GM18505 (cell line): ENCODE data around the gene SNTG2.
A peak's percentile ranks its signal among the peaks of the same experiment; 100 is the strongest.
"Not testable (repeated sequence)": the region's sequence is repeated elsewhere in the genome, so short reads cannot be mapped to it uniquely, and the experiment has no call there.

Experiments used
- ATAC-seq: cut with Tn5 transposase; IDR thresholded peaks from one replicate; pipeline ENCODE4 v1.9.1; 2021; ENCODE audit not compliant: unreplicated experiment
- POLR2A ChIP-seq: IDR thresholded peaks from 4 replicates; pipeline ENCODE4 v1.6.1; 2011; ENCODE audit warnings: borderline replicate concordance; ENCODE audit not compliant: insufficient read depth, insufficient read length; ENCODE audit errors: extremely low read depth

Gene SNTG2

DNA sequence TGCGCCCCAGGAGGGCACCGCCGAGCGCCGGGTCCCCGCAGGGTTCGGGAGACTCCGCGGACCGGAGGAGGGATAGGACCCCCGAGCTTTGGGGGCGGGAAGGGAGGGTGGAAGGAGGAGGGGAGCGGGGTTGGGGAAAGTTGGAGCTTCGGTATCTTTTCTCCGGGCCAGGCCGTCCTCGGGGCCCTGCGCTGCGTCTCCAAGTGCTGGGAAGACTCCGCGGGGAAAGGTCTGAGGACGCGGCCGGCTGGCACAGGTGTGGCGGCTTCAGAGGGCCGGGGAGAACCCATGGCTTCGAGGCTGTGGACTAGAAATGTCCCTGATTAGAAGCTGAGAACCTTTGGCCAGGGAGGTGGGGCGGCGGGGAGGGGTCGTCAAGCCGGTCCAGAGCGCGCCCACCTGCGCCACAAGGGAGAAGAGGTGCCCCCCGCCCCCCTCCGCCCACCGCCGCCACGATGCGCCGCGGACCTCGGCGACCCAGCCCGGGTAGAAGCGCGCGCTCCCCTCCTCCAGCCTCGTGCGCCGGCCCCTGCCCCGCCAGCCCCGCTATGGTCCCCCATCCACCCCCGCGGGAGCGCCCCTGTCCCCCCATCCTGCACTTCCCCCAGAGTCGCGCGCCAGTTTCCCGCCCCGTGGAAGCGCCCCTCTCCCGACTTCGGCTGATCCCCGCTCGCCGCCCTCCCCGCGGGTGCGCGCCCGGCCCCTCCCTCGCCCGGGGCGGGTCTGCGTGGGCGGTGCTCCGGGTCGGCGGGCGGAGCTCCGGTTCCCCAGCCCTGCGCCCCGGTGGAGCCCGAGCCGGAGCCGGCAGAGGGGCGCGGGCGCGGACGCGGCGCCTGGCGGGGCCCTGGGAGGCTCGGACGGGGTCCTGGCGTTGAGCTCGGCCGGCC, at the start of gene SNTG2:
Gene SNTG2, plus strand, starts transcription at position 770 of the 887 bp plus-strand sequence. CDS start 148 bp downstream, outside the sequence.
- TF ChIP-seq POLR2A = no peak
- ATAC-seq = peak; percentile 54

DNA sequence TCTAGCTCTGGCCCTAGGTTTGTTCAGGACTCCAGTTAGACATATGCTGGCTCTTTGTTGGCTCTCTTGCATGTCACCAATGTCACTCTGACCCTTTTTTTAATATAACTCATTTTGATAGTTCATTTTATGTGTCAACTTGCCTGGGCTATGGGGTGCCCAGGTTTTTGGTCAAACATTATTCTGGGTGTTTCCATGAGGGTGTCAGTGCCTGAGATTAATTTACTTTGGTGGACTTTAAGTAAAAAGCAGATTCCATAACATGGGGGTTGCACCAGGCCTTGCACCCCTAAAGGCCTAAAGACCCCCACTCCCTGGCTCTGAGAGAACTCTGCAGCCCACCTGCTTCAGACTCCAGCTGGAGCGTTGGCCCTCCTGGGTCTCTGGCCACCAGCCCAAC, 48.1 kb upstream of the SNTG2 start:
- ATAC-seq = no peak
- no peak for TF ChIP-seq POLR2A

DNA sequence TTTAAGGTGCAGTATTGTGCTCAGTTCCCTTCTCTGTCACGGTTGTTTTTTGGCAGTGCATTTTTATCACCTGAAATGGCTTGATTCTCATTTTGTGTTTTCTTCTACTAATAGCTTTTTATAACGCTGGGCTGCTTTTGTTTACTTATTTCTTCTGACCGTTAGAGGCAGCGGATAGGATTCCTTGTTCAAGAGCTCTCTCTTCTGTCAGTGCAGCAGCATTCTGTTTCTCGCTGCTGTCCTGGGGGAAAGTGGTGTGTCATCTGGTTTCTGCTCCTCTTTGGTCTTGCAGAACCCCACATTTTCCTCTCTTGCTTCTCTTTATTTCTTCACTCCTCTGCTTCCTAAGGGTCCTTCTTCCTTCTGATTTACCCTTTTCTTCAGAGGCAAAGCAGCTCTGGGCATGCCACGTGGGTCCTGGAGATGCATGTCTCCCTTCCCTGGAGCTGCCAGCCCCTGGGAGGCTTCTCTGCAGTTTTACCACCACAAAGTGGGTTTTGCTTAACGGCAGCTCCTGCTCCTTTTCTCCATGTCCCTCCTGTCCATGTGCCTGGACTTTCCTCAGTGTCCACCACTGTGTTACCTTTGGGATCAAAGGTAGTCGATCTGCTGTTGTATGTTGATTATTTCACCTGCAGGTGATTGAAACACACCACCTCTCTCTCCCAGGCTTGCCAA, 47.3 kb upstream of the SNTG2 start:
- TF ChIP-seq POLR2A = no peak
- no peak for ATAC-seq

DNA sequence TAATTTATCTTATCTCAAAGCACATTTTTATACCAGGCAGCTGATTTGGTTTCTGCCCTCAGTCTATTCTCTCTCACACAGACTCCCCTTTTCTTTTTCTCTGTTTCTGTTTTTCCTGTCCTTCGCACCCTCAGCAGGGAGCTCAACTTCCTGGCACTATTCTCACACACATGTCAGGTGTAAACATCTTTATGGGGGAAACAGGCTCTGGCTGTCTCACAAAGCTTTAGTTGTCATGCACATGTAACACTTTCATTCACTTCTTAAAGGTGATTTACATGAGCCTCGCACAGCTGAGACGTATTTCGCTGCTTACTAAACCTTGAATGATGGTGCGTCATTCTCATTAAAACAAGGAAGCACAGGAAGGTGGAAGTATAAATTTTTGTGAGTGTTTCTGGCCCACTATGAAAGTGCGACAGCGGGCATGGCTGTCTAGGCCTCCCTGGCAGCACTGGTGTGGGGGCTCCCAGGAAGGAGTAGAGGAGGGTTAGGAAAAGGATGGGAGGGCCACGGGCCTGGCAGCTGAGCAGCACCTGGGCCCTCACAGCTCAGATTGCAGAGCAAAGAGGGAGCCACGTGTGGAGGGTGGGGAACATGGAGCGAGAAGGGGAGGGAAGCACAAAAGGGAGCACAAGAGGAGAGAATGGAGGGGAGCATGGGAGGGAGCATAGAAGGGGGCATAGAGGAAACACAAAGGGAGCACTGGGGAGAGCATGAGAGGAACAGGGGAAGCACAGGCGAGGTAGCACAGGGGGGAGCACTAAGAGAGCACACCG, 46.2 kb upstream of the SNTG2 start:
- no peak for TF ChIP-seq POLR2A
- ATAC-seq = no peak

DNA sequence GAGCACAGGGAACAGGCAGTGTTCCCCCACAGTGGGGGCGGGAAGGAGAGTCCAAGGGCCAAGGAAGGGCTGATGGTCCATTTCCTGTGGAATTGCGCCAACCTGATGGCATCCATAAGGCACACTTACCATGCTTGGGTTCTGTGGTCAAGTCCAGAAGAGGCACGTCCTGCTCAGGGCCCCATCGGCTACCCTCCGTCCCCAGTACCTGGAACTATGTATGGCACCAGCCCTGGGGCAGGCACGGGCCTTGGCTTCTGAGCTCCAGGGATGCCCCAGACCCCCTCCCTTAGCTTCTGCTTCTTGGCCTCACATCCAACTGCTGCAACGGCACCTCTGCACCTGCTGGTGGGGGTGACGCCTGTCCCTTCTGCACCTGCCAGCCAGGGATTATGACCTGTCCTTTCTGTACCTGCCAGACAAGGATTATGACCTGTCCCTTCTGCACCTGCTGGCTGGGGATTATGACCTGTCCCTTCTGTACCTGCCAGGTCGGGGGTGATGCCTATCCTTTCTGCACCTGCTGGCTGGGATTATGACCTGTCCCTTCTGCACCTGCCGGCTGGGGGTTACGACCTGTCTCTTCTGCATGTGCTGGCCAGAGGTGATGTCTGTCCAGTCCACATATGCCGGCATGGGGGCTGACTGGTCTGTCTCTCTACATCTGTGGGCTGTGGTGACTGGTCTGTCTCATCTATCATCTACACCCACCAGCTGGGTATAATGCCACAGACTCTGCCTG, 45.4 kb upstream of the SNTG2 start:
- ATAC-seq = no peak
- no peak for TF ChIP-seq POLR2A

DNA sequence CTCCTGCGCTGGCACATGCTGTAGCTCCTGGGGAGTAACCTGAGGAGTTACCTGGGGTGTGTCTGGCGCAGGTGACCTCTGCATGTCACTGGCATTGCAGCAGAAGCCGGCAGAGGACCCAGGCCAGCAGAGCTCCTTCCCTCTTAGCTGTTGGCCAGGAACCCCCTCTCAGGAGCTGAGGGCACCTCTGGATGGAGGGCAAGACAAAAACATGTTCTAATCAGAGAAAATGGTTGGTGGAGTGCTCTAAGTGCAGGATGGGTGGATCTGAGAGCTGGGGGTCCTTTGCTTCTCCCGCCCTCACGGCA, 44.9 kb upstream of the SNTG2 start:
- ATAC-seq = no peak
- TF ChIP-seq POLR2A = no peak

DNA sequence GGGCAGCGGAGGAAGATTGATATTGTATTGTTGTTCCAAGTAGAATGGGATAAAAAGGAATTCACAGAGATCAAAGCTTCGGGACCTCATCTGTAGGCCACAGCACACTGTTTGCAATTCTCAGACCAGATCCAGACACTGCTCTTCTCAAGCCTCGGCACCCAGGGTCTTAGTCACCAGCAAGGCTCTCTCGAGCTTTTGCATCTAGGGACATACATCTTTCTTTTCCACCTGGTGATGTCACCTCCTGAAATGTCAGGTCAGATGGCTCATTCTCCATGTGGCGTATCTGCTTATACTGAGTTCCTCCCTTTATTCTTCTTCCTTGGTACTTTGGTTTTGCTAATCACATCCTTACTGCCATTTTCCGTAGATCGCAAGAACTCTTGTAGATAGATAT, 42.9 kb upstream of the SNTG2 start:
- TF ChIP-seq POLR2A = no peak
- ATAC-seq = no peak

DNA sequence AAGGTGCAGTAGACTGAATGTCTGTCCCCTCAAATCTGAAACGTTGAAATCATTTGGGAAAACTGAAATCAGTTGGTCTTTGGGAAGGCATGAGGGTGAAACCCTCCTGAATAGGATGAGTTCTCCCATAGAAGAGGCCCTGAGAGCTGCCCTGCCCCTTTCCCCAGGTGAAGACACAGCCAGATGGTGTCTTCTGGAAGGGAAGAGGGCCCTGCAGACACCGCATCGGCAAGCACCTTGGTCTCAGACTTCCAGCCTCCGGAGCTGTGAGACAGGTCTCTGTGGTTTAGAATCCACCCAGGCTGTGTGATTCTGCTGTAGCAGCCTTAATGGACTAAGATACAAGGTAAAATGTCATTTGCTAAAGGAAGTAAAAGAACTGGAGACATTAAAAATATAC, 42.1 kb upstream of the SNTG2 start:
- TF ChIP-seq POLR2A = no peak
- no peak for ATAC-seq

DNA sequence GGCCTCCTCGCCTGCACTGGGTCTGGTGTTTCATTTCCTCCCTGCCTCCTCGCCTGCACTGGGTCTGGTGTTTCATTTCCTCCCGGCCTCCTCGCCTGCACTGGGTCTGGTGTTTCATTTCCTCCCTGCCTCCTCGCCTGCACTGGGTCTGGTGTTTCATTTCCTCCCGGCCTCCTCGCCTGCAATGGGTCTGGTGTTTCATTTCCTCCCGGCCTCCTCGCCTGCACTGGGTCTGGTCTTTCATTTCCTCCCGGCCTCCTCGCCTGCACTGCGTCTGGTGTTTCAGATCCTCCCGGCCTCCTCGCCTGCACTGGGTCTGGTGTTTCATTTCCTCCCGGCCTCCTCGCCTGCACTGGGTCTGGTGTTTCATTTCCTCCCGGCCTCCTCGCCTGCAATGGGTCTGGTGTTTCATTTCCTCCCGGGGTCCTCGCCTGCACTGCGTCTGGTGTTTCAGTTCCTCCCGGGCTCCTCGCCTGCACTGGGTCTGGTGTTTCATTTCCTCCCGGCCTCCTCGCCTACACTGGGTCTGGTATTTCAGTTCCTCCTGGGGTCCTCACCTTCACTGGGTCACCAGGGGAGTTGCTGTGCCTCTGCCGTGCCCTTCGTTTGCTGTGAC, 40.8 kb upstream of the SNTG2 start:
- ATAC-seq = not testable (repeated sequence)

DNA sequence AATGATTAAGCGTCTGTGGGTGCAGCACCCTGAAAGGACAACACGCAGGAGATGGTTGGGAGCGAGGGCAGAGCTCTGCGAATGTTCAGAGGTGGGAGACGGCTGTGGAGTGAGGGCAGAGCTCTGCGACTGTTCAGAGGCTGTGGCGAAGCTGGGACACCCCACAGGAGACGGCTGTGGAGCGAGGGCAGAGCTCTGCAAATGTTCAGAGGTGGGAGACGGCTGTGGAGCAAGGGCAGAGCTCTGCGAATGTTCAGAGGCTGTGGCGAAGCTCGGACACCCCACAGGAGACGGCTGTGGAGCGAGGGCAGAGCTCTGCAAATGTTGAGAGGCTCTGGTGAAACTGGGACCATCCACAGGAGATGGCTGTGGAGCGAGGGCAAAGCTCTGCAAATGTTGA, 40.0 kb upstream of the SNTG2 start:
- ATAC-seq = no peak
- no peak for TF ChIP-seq POLR2A

DNA sequence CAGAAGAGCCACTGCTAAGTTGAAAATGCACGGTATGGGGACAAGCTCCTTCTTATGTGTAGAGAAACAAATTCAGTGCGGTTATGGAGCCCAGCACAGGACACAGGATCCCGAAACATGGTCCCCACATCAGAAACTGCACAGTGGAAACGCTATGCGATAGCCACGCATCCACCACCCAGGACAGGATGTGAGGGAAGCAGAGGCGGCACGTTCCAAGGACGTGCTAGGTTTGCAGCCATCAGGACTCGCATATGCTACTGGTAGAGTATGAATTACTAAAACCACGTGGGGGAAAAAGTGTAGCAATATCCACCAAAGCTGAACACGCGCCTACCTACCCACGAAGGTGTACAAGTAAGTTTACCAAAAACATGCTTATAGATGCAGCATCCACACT, 34.7 kb upstream of the SNTG2 start:
- TF ChIP-seq POLR2A = no peak

DNA sequence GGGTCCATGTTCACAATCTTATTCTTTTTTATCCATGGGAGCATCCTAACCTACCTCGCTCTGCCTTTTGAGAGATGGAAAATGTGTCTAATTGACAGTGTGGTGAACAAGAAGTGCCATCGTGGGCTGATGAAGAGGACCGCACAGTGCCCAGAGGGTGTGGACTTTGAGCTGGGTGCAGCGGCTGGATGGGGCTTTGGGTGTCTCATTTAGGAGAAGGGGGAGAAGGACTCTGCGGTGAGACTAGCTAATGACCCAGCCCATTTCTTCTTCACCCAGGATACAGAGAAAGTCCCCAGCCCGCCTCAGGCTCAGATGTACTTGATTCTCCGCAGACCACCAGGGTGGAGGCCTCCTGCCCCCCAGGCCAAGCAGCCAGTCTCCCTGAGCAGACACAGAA, 33.7 kb upstream of the SNTG2 start:
- TF ChIP-seq POLR2A = no peak

More for the DNA sequence above, 34.7 kb upstream of the SNTG2 start:
- ATAC-seq = no peak

DNA sequence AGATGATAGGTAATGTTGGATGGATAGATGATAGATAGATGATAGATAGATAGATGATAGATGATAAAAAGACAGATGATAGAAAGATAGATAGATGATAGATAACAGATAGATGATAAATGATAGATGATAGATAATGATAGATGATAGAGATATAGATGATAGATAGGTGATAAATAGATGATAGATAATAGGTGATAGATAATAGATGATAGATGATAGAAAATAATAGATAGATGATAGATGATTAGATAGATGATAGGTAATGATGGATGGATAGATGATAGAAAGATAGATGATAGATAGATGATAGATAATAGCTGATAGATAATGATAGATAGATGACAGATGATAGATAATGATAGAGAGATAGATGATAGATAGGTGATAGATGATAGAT, 31.0 kb upstream of the SNTG2 start:
- no peak for ATAC-seq
- no peak for TF ChIP-seq POLR2A

More for the DNA sequence above, 33.7 kb upstream of the SNTG2 start:
- ATAC-seq = no peak
